D721Med (cell line): ENCODE data around the gene AKR7A2.

Experiments used
- DNase-seq: peaks from one replicate; pipeline ENCODE4 v3.0.0; 2011; ENCODE audit warnings: low spot score; ENCODE audit not compliant: insufficient read length
- FAIRE-seq: peaks from 2 replicates; lab custom pipeline; 2011; peaks lifted over from hg19 to GRCh38; lab: Jason Lieb, UNC
- TF ChIP-seq, protein P1 (sequence below): IDR thresholded peaks from 2 replicates; pipeline ENCODE4 v1.5.1; 2012; ENCODE audit warnings: mild to moderate bottlenecking, control low read depth; ENCODE audit not compliant: insufficient read depth; ENCODE audit errors: missing control alignments

AKR7A2 gene

DNA sequence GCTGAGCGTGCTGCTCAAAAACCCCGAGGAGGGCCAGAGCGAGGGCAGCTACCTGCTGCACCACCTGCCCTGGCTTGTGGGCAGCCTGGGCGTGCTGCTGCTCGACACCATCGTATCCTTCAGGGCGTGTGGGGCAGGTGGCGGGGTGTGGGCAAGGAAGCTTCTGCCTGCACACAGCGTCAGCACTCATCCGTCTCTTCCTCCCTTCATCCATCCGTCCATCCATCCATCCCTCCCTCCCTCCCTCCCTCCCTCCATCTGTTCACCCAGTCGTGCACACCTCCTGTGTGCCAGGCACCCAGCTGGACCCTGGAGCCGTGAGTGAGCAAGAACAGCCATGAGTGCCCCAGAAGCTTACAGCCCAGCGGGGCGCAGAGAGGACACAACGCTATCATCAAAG, 15.4 kb upstream of the AKR7A2 start:
- FAIRE-seq, result no peak
- TF ChIP-seq, protein P1, sequence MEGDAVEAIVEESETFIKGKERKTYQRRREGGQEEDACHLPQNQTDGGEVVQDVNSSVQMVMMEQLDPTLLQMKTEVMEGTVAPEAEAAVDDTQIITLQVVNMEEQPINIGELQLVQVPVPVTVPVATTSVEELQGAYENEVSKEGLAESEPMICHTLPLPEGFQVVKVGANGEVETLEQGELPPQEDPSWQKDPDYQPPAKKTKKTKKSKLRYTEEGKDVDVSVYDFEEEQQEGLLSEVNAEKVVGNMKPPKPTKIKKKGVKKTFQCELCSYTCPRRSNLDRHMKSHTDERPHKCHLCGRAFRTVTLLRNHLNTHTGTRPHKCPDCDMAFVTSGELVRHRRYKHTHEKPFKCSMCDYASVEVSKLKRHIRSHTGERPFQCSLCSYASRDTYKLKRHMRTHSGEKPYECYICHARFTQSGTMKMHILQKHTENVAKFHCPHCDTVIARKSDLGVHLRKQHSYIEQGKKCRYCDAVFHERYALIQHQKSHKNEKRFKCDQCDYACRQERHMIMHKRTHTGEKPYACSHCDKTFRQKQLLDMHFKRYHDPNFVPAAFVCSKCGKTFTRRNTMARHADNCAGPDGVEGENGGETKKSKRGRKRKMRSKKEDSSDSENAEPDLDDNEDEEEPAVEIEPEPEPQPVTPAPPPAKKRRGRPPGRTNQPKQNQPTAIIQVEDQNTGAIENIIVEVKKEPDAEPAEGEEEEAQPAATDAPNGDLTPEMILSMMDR, result no peak
- no peak for DNase-seq

DNA sequence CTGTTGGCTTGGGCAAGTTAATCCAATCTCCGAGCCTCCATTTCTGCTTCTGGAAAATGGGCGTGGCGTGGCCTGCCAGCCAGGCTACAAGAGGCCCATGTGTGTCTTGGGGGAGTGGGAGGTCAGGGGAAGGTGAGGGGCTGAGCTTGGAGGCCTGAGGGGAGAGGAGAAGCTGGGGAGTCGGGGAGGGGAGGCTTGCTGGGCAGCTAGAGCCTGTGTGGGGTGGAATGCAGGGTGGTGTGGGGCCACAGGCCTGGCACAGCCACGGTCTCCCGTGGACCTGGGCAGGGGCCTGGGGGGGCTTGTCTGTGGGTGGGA, 14.8 kb upstream of the AKR7A2 start:
- TF ChIP-seq, protein P1, result no peak
- DNase-seq (no peak), FAIRE-seq (no peak)

DNA sequence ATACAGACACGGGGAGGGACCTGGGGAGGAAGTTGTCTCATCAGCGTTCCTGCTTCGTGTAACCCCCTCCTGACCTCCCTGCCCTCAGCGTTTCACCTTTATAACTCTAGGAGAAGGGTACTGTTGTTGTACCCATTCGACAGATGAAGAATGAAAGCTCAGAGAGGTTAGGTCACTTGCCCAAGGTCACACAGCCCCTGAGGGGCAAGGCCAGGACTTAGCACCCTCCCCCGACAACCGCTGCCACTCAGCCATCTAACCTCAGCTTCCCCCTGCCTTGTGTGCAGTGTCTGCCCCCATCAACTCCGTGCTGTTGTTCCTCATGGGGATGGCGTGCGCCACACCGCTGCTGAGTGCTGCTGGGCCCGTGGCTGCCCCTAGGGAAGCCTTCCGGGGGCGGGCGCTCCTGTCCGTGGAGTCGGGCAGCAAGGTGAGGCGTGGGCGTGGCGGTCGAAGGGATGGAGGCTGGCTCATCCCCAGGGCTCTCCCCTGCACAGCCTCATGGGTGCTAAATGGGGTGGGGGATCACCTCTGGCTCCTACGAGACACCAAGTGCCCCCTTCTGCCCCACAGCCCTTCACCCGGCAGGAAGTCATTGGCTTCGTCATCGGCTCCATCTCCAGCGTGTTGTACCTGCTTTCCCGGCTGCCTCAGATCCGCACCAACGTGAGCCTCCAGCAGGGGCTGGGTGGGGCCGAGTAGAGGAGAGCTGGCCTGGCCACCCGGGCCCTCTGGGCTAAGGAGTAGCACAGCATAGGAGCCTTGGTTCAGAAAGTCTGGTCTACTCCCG, 14.2 kb upstream of the AKR7A2 start:
- FAIRE-seq (no peak), DNase-seq (no peak)
- TF ChIP-seq, protein P1, result no peak

DNA sequence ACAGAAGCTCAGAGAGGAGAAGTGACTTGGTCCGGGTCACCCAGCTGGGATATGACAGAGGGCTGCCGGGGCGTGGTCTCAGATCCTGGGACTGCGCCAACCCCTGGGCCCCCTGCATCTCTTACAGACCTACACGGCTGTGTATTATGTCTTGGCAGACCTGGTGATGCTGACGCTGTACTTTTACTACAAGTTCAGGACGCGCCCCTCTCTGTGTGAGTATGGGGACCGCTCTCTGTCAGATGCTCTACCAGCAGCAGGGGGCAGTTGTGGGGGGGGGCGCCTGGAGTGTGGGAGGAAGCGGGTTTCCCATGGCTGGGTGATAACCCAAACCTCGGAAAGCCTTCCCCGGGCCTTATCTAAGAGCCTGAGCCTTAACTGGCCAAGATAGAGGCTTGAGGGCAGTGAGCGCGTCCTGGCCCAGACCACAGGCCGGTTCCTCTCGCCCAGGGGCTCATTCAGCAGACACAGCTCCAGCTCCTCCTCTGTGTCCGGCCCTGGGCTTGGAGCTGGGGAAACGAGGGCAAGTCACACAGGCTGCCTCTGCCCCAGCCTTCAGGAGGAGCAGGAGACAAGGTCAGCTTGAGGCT, 13.5 kb upstream of the AKR7A2 start:
- no peak for DNase-seq
- TF ChIP-seq, protein P1, result no peak
- no peak for FAIRE-seq

DNA sequence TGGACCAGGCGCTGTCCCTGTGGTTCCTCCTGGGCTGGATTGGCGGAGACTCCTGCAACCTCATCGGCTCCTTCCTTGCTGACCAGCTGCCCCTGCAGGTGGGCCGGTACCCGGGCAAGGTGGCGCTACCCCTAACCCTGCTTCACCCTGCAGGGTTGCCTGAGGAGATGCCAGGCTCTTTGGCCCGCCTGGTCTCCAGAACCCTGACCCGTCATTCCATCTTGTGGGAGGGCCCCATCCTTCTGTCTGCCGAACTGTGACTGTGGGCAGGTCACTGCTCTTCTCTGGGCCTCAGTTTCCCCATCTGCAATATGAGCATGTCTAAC, 12.7 kb upstream of the AKR7A2 start:
- DNase-seq (no peak), FAIRE-seq (no peak)
- TF ChIP-seq, protein P1, result no peak

DNA sequence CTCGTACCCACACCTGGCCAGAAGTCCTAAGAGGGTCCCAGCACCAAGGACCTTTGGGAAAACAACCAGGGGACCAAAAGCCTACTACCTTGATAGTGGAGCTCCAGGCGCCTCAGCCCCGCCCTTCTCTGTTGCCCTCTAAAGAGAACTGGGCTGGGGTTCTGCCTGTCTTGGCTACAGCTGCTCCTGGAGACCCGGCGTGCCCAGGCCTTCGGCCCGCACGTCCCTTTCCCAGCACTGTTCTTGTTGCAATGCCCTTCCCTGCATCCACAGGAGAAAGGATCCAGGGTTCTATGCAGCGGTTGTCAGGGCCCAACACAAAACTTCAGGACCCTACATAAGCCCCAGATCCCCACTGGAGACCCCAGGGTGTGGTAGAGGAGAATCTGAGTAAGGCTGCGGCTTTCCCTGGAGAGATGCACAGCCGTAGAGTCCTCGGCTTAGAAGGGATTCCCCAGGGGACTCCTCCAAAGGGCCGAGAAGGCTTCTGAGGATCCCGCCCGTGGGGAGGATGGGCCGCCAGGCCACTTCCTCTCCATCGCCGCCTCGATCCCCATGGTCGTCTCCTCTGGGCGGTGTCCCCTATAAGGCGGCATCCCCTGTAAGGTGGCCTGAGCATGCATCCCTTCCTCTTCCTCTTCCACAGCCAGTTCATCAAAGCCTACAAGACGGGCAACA, 12.2 kb upstream of the AKR7A2 start:
- no peak for FAIRE-seq
- DNase-seq, result no peak
- TF ChIP-seq, protein P1, result no peak

DNA sequence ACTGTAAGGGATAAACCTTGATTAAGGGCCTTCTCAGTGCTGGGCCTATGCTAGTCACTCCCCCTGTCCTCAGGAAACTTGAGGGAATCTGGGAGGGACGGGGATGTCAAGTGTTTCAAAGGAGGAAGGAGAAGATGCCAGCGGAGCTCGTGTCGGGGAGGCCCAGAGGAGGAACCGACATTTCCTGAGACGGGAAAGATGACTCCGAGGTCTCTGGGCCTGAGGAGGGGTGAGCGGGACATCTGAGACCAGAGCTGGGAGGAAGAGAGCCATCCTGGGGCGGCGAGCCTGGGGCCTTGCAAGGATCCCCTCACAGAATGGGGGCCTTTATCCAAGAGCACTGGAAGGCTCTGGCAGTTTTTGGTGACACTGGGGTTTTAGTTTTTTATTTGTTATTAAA, 10.5 kb upstream of the AKR7A2 start:
- DNase-seq (no peak), FAIRE-seq (no peak)
- TF ChIP-seq, protein P1, result no peak
